HL-60/S4 (cell line): ENCODE measurements around the gene FOXP3.

Experiments used
- in situ Hi-C: fragments of 300-500 bp; cut with MboI; formaldehyde crosslinking; loops from 2 replicates; pipeline ENCODE4 v1.14.3; 2022; ENCODE audit warnings: low sequenced_read_pairs

Gene FOXP3

GRCh38 chrX:49221868-49222267, 42.6 kb downstream of the FOXP3 start:
- in situ Hi-C loops = no loop called here

GRCh38 chrX:49220100-49220499, 44.4 kb downstream of the FOXP3 start:
- in situ Hi-C loops = no loop called here

GRCh38 chrX:49214996-49215526, 49.4 kb downstream of the FOXP3 start:
- in situ Hi-C loops = no loop called here

GRCh38 chrX:49214416-49214815, 50.1 kb downstream of the FOXP3 start:
- in situ Hi-C loops = no loop called here

- in situ Hi-C loops = no loop called here
These were observed 51.6 kb downstream of the FOXP3 start for GRCh38 chrX:49212861-49213260.

- in situ Hi-C loops = no loop called here
These were observed 52.3 kb downstream of the FOXP3 start for GRCh38 chrX:49212209-49212608.

- in situ Hi-C loops = no loop called here
These were observed 53.4 kb downstream of the FOXP3 start for GRCh38 chrX:49211074-49211473.

- in situ Hi-C loops = no loop called here
These were observed 54.1 kb downstream of the FOXP3 start for GRCh38 chrX:49210406-49210805.

GRCh38 chrX:49209434-49210251, 54.9 kb downstream of the FOXP3 start:
- in situ Hi-C loops = no loop called here

GRCh38 chrX:49208399-49208798, 56.1 kb downstream of the FOXP3 start:
- in situ Hi-C loops = no loop called here

- in situ Hi-C loops = no loop called here
These were observed 58.0 kb downstream of the FOXP3 start for GRCh38 chrX:49206543-49206942.

- in situ Hi-C loops = no loop called here
These were observed 59.1 kb downstream of the FOXP3 start for GRCh38 chrX:49205443-49205842.

- in situ Hi-C loops = no loop called here
These were observed 59.8 kb downstream of the FOXP3 start for GRCh38 chrX:49204709-49205108.

- in situ Hi-C loops = no loop called here
These were observed 60.5 kb downstream of the FOXP3 start for GRCh38 chrX:49204017-49204416.

- in situ Hi-C loops = no loop called here
These were observed 61.0 kb downstream of the FOXP3 start for GRCh38 chrX:49203536-49203935.

GRCh38 chrX:49202022-49202421, 62.5 kb downstream of the FOXP3 start:
- in situ Hi-C loops = no loop called here
